ENCODE results near the gene SHPK. TPM values are rescaled to one million over a fixed set of nuclear protein-coding genes. Genes with fewer than 3 reads are reported as not detected.
A peak's percentile ranks its signal among the peaks of the same experiment; 100 is the strongest.

The SHPK gene, protein sequence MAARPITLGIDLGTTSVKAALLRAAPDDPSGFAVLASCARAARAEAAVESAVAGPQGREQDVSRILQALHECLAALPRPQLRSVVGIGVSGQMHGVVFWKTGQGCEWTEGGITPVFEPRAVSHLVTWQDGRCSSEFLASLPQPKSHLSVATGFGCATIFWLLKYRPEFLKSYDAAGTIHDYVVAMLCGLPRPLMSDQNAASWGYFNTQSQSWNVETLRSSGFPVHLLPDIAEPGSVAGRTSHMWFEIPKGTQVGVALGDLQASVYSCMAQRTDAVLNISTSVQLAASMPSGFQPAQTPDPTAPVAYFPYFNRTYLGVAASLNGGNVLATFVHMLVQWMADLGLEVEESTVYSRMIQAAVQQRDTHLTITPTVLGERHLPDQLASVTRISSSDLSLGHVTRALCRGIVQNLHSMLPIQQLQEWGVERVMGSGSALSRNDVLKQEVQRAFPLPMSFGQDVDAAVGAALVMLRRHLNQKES
- total RNA-seq (2021; ENCODE audit: unreplicated experiment) (8.4 TPM), Bru-seq, nascent RNA (percentile 74 among the genes with signal in this experiment), BruChase-seq, experiment 1, labeled RNA remaining after a 2-hour chase (percentile 94 among the genes with signal in this experiment), BruChase-seq, experiment 2, labeled RNA remaining after a 6-hour chase (percentile 88 among the genes with signal in this experiment)
- 5.3 TPM for polyA plus RNA-seq (2012; ENCODE audit: insufficient read length)
- long read RNA-seq, transcript SHPK-201 (7 exons, 3,838 nt), result major isoform, 18 of 32 reads
- long read RNA-seq, partial matches to known transcripts, result 12 of 32 reads
- long read RNA-seq, other reads (novel, unspliced or antisense), result 2 of 32 reads

DNA sequence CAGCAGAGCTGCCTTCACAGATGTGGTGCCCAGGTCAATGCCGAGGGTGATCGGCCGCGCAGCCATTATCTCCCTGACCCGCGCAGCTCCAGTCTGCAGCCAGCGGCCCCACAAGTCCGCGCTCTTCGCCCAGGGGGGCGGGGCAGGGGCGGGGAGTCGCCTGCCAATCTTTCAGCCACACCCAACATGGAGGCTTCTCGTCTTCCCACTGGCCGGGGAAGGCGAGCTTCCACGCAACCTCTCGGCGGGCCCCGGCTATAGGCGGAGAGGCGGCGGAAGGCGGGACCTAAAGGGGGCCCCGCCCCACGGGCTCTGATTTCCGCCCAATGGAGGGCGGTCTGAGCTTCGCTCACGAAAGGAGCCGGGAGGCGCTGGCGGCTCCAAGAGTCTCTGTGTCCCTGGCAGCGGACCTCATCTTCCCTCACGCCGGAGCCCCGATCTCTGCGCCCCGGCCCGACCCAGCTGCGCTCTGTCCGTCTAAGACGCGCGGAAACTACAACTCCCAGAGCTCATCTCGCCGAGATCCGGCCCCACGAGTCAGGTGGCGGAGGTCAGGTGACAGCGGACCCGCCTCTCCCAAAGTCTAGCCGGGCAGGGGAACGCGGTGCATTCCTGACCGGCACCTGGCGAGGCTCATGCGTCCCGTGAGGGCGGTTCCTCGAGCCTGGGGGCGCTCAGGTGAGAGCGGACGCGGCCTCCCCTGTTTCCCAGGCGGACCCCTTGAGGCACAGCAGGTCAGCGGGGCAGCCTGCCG, at the start of gene SHPK, which contains the start of gene CTNS:
TSS of gene SHPK (minus strand) at position 97 of the 754 bp plus-strand sequence. CDS start at position 66, 31 bp downstream.
TSS of gene CTNS (plus strand) at position 607 of the 754 bp plus-strand sequence. CDS start 3,447 bp downstream, outside the sequence.
- peak within 1 kb of the TSS; percentile 80 to 85 for H3K4me3 ChIP-seq (ENCODE audit: low read depth in 2 of 2, low read length in 2 of 2)
- no TSS peak for BruUV-seq (replicated peaks)
- ChIA-PET POLR2A (interaction anchor here (0.5 to 0.8 kb wide), 5 partner anchors 21 to 975 kb away, joined by 3 to 10 read pairs (median 4); partner anchors contain the start of gene EMC6), CTCF (interaction anchor here (0.6 kb wide), 1 partner anchor 27 kb away, joined by 3 read pairs; no protein-coding TSS in a partner anchor)
- no peaks in the 10 kb centered on the region for H3K27me3 ChIP-seq (ENCODE audit: control insufficient read depth, insufficient read depth, low read length)
- in situ Hi-C loops (cut with HindIII; ENCODE audit: low pct_unique_long_range_greater_than_20kb, low sequenced_read_pairs) (no loop called here), intact Hi-C loops (cut with micrococcal nuclease; ENCODE audit: unreplicated experiment) (no loop called here)
- DNase-seq (ENCODE audit: low read depth, low spot score) (peak; percentile 64), ATAC-seq (peak; percentile 99)
- 0 out of 2 replicates have a peak, but pooled peaks cover 4% of the 10 kb centered on the region for H3K4me1 ChIP-seq (ENCODE audit: control insufficient read depth, insufficient read depth, low read length)
- peak within 1 kb of the TSS; percentile 86 for H3K27ac ChIP-seq (ENCODE audit: low read length)
- peak; percentile 55; the same call in 1 of the 2 replicates for TF ChIP-seq POLR2AphosphoS5 (IDR thresholded peaks at IDR 0.05; ENCODE audit: low read depth, low read length)
- TF ChIP-seq TCF7L2 (IDR thresholded peaks at IDR 0.05; ENCODE audit: low read depth, low read length), result no peak
- peak; percentile 52; the same call in 1 of the 2 replicates for TF ChIP-seq SIN3A (IDR thresholded peaks at IDR 0.05; ENCODE audit: borderline replicate concordance, insufficient read depth, low read depth, low read length)
- H3K9me3 ChIP-seq (ENCODE audit: control insufficient read depth, insufficient read depth, low read depth, low read length), result no peaks in the 10 kb centered on the region
- H3K36me3 ChIP-seq (ENCODE audit: control insufficient read depth, insufficient read depth, low read length), result peaks cover 2% of the 10 kb centered on the region; the same call in 1 of the 2 replicates

DNA sequence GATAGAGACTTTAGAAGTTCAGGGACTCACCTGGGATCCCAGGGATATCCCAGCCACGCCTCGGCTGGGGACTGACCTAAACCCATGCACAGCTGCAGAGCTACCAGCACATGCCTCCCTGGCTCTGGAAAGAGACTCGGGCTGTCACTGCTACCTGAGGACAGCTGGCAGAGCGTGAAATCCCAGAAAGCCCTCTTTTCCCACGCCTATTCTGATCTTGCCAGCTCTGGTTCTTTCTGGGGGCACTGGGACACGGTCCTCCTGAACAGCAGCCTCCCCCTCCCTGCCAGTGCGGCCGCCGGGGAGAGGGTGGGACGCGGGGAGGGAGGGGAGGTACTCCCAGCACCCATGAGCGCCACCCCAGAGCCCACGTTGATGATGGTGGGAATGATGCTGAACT, 49.1 kb upstream of the SHPK start:
- no peaks in the 10 kb centered on the region for H3K9me3 ChIP-seq (ENCODE audit: control insufficient read depth, insufficient read depth, low read depth, low read length)
- H3K36me3 ChIP-seq (ENCODE audit: control insufficient read depth, insufficient read depth, low read length), result no peaks in the 10 kb centered on the region
- H3K27me3 ChIP-seq (ENCODE audit: control insufficient read depth, insufficient read depth, low read length), result no peaks in the 10 kb centered on the region
- in situ Hi-C loops (cut with HindIII; ENCODE audit: low pct_unique_long_range_greater_than_20kb, low sequenced_read_pairs) (no loop called here), intact Hi-C loops (cut with micrococcal nuclease; ENCODE audit: unreplicated experiment) (no loop called here)
- POLR2A ChIA-PET, result no interaction called here
- CTCF ChIA-PET, result interaction anchor here (0.6 kb wide), 1 partner anchor 264 kb away, joined by 3 read pairs; no protein-coding TSS in a partner anchor
- BruUV-seq (replicated peaks), result no TSS peak
- no peak for ATAC-seq
- DNase-seq (ENCODE audit: low read depth, low spot score), result no peak
- no peak for TF ChIP-seq TCF7L2 (IDR thresholded peaks at IDR 0.05; ENCODE audit: low read depth, low read length)
- TF ChIP-seq, protein P1, sequence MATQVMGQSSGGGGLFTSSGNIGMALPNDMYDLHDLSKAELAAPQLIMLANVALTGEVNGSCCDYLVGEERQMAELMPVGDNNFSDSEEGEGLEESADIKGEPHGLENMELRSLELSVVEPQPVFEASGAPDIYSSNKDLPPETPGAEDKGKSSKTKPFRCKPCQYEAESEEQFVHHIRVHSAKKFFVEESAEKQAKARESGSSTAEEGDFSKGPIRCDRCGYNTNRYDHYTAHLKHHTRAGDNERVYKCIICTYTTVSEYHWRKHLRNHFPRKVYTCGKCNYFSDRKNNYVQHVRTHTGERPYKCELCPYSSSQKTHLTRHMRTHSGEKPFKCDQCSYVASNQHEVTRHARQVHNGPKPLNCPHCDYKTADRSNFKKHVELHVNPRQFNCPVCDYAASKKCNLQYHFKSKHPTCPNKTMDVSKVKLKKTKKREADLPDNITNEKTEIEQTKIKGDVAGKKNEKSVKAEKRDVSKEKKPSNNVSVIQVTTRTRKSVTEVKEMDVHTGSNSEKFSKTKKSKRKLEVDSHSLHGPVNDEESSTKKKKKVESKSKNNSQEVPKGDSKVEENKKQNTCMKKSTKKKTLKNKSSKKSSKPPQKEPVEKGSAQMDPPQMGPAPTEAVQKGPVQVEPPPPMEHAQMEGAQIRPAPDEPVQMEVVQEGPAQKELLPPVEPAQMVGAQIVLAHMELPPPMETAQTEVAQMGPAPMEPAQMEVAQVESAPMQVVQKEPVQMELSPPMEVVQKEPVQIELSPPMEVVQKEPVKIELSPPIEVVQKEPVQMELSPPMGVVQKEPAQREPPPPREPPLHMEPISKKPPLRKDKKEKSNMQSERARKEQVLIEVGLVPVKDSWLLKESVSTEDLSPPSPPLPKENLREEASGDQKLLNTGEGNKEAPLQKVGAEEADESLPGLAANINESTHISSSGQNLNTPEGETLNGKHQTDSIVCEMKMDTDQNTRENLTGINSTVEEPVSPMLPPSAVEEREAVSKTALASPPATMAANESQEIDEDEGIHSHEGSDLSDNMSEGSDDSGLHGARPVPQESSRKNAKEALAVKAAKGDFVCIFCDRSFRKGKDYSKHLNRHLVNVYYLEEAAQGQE (IDR thresholded peaks at IDR 0.05; ENCODE audit: insufficient read depth in 1 of 2, low read depth in 2 of 2, low read length in 1 of 2), result no peak
- no peaks in the 10 kb centered on the region for H3K4me1 ChIP-seq (ENCODE audit: control insufficient read depth, insufficient read depth, low read length)
- H3K4me3 ChIP-seq (ENCODE audit: low read depth in 2 of 2, low read length in 2 of 2), result no peak overlapping the region
- H3K27ac ChIP-seq (ENCODE audit: low read length), result no peak overlapping the region

Measured in Panc1 (cell line).